GM19025 (cell line): ENCODE measurements around the gene BRD4.

Experiments
- ATAC-seq: cut with Tn5 transposase; IDR thresholded peaks from one replicate; pipeline ENCODE4 v1.9.1; 2021; ENCODE audit warnings: mild to moderate bottlenecking, low read depth, moderate library complexity; ENCODE audit not compliant: unreplicated experiment

Gene BRD4

DNA sequence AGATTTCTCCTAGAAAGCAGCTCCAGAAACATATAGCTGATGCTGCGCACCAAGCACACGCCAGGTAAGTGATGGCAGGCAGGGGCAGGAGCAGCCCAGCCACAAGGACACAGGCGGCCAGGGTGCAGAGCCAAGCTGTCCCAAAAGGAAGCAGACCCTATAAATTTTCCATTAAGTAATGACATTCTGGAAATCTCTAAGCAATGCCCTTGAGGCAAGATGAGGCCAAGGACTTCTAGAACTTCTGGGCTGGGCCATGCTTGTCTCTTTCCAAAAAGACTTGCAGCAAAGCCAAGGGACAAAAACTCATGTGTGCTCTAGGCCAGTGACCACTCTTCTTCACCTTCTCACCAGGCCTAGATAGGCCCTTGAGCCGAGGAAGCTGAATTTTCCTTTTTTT lies 57.9 kb downstream of the BRD4 start:
- no peak for ATAC-seq

DNA sequence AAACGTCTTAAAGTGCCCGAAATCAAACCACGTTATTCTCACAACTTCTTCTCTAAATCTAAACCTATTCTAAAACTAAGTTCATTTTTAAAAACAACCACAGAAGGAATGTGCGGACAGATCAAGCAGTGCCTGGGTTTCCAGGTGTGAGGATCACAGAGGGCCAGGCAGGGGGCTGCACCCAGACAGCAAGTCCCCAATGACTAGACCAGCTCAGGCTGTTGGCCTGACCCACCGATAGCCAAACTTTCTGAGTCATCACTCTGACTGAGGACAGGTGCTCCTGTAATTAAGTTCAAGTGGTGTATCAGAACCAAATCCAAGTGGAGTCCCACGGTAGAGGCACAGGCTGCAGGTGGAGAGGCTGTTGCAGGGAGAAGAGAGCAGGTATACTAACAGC lies 62.5 kb downstream of the BRD4 start:
- no peak for ATAC-seq

- ATAC-seq = no peak
Measured at GRCh38 chr19:15268928-15269253, 63.4 kb downstream of the BRD4 start.

DNA sequence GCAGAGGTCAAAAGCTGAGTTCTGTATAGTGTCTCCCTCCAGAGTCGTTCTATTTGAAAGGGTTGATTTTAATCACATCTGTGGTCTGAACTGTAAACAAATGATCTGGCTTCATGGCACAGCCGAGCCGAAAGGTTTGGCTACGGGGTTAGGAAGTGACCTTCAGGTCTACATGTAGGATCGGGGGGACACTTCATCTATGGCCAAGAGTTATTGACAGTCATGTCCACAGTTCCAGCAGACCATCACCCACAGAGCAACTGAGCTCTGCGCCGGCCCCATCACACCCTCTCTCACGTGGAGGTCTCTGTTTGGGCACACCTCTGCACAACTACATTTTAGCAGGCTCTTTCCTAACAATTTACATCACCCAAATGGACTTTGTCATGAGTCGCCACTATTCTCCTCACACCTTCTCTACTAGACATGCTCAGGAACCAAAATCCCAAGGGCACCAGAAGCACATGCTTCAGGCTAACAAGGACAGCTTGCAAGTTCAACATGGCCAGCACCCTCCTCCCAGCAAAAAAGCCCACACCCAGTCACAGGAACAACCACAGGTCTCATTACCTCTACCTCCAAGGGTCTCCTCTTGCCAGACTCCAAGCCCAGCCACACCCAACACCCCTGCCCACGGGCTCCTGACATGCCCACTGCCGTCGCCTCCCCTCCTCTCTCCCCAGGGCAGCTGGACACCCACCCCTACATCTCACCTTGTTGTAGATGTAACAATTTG lies 64.0 kb downstream of the BRD4 start:
- ATAC-seq = no peak

GRCh38 chr19:15266683-15267082 lies 65.7 kb downstream of the BRD4 start:
- ATAC-seq = no peak

GRCh38 chr19:15265850-15266248 lies 66.5 kb downstream of the BRD4 start:
- ATAC-seq = no peak

DNA sequence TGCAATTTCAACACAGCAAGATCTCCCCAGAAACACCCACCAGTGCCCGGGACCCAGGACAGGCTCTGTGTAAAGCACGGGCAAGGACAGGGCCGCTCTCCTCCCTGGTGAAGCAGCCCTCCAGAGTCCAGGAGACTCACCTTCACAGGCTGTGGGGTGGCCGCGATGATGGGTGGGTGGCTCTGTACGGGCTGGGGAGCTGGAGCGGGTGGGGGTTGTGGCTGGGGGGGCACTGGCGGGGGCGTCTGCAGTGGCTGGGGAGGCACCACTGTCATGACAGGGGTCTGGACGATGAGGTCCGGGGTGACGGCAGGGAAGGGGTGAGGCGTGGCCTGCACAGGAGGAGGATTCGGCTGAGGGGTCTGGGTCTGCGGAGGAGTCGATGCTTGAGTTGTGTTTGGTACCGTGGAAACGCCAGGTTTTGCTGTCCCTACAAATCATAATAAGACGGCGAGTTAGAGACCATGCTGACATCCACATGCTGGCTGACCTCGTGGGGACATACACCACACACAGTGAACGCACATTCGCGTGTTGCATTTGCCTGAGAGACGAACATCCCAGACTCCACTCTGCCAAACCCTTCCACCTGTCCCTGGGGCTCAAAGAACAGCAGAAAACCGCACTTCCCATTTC lies 67.0 kb downstream of the BRD4 start:
- ATAC-seq = no peak

DNA sequence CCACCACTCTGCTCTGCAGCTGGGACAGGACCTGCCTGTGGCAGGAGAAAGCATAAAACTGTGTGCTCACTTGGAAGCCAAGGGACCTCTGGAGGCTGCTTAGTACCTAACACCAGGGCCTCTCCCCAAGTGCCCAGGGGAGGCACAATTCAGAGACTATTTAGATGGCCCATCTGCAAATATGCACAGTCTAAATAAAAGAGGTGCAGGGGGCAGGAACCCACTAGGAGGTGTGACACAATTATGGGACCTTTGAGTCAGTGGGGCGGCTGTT lies 67.5 kb downstream of the BRD4 start:
- ATAC-seq = no peak

DNA sequence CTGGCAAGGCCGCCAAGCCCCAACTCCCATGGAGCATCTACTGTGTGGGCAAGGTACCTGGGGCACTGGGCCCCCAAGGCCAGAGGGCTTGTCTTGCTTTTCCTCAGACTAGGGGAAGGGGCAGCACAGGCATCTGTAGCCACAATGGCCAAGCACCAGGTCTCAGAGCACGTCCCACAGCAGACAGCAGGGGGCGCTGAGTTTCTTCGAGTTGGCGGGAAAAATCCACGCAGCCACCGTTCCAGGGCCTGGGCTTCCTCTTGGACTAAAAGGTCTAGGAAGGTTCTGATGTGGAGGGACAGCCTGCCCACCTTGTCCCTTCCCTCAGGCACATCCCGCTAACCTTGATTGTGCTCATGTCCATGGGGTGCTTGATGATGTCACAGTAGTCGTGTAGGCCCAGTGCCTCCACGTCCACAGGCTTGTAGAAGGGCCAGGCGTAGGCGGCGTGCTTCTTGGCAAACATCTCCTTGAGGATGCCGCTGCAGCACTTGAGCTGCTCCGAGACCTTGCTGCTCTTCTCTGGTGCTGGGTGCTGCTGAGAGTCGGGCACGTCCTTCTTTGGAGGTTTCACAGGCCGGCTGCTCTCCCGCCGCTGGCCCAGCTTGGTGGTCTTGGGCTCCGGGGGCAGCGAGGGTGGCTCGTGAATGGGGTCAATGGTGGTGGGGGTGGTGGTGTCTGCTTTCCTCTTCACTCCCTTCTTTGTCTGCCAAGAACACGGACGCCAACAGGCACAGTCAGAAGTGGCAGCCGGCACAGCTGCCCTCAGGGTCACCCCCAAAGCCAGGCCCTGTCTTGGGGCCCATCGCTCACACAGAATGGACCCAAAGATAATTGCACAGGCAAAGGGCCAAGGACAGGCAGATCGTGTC lies 68.0 kb downstream of the BRD4 start:
- ATAC-seq = no peak

DNA sequence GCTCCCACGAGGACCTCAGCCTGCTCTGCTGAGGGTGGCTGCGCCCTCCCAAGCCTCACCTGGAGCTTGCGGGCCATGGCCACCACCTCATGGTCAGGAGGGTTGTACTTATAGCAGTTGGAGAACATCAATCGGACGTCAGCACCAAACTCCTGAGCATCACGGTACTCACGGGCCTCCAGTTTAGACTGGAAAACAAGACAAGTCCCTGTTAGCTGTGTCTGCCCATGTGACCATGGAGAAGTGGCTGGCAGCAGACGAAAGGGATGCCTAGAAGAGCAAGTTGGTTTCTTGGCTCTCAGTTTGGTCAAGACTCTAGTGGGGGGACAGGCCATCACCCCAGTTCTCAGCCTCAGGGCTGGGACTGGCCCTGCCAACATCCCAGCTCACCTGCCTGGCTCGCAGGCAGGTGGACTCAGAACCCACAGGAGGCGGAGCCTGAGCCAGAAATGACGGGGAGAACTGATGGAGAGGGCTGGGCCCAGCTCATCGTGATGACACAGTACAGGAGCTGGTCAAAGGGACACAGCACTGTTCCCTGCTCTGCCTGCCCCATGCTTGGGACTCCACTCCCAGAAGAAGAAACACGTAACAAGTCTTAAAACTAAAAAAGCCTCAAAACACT lies 68.9 kb downstream of the BRD4 start:
- no peak for ATAC-seq

GRCh38 chr19:15262011-15262410 lies 70.3 kb downstream of the BRD4 start:
- no peak for ATAC-seq

GRCh38 chr19:15260939-15261338 lies 71.4 kb downstream of the BRD4 start:
- no peak for ATAC-seq

DNA sequence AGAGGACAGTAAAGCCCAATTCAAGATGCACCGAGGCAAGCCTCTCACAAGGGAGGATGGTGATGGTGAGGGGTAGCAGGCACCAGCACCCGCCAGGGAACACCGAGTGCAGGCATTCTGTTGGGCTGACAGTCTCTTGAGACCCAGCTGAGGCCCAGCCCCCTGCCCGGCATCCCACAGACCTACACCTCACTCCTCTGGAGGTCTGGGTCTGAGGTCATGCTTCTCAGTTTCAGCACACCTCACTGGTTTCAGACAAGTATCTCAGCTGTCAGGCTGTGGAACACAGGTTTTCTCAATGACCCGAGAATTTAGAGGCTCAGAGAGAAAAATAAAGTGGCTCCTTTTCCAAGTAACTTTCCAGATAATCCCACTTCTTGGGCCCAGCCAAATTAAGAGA lies 72.4 kb downstream of the BRD4 start:
- ATAC-seq = no peak

DNA sequence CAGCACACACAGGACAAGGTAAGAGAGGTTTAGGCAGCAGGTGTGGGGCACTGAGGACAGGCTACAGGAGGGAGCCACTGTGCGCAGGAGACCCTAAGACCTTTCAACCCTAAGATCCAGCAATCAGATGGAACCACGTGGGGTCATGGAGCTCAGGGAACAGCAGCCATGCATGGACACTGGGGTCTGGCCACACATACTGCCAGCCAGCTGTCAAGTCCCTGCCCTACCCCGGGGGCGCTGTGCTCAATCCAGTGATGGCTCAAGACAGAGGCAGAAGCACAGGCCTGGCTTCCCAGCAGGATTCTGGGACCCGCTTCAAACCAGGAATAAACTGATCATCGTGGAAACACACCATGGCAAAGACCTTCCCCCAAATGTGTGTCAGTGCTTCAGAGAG lies 74.6 kb downstream of the BRD4 start:
- no peak for ATAC-seq

- no peak for ATAC-seq
Measured at GRCh38 chr19:15256708-15257331, 75.5 kb downstream of the BRD4 start.

DNA sequence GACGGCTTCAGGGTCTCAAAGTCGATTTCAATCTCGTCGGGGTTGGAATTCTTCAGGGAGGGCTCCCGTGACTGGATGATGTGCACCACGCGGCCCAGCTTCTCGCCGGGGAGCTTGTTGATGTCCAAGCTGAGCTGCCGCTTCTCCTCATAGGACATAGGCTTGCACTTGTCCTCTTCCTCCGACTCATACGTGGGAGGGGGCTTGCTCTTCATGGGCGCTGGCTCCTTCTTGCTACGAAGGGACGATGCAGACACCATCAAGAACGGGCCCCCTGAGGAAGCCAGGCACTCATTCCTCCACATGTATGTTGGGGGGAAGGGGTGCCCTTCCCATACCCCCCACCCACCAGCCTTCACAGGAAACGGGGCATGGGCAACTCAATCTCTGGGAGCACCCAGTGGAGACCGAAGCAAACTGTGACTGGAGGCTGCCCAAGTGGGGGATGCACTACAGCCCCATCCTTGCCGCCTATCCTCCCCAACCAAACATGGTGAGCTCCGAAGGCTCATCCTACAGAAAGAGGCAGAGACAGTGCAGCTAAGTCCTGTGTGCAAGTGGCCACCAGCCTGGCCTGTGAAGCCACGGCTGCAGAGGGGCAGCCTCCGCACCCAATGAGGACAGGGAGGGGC lies 76.9 kb downstream of the BRD4 start:
- no peak for ATAC-seq

- no peak for ATAC-seq
Measured at GRCh38 chr19:15254547-15254946, 77.8 kb downstream of the BRD4 start.

GRCh38 chr19:15253513-15253912 lies 78.8 kb downstream of the BRD4 start:
- no peak for ATAC-seq

DNA sequence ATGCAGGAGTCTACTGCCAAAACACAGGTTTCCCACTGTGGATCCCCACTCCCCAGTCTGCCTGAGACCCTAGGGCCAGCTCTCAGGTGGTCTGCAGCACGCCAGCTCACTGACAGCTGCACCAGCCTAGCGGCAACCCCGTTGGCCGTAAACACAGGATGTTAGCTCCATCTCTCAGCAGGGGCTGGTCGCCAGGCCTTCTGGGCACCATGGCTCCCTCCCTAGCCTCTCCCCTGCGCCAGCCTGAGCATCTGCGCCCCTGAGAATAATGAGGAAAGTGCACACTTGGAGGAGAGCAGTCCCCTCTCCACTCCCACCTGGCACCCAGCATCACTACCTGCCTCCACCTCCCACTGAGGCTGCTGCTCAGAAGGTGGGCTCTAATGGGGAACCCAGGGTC lies 79.3 kb downstream of the BRD4 start:
- no peak for ATAC-seq

DNA sequence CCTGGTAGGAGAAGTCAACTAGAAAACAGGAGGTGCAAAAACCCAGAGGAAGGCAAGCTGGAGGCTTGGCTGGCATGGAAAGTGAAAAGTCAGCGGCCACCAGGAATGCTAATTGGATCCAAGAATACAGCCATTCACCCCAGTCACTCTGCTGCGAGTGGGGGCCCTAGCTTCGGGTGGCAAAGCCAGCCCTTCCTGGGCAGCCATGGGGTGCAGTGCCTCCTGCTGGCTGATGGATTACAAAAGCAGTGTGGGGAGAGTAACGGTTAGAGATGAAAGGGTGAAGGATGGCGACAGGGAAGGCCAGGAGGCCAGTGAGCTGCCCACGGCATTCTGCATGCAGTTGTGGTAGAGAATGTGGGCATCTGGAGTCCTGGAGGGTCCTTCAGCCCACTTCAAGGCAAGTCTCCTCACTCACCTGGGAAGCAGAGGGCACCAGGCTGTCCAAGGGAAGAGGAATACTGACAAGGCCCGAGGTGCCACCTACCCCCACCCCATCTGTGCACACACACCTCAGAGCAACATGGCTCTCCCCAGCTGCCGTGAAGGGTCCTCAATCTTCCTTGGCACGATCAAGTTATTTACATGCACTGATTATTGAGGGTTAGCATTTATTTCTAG lies 79.8 kb downstream of the BRD4 start:
- ATAC-seq = no peak
